Adrenal gland (tissue), 12 donors: ENCODE measurements around the gene KNG1. TPM values are rescaled to one million over a fixed set of nuclear protein-coding genes. Genes with fewer than 3 reads are reported as not detected.

Experiments
- DNase-seq, 7 donors: peaks; one replicate each; pipeline ENCODE4 v3.0.0-alpha.2; 2019 to 2020
- H3K27ac ChIP-seq, 5 donors: fragments of 200-600 bp; sonication (generic) in 4 of 5; 1 replicate in 3 of 5; 2 replicates in 2 of 5; pipeline versions ENCODE4 v1.5.1 to v1.8.0; 2016 to 2020; ENCODE audit warnings: mild to moderate bottlenecking in 1 of 5
- H3K27me3 ChIP-seq: fragments of 200-600 bp; 2 replicates; pipeline ENCODE4 v1.8.0; 2021
- H3K36me3 ChIP-seq, 2 donors: fragments of 200-600 bp; replicated peaks in 1 of 2; 1 replicate in 1 of 2; 2 replicates in 1 of 2; pipeline versions ENCODE4 v1.5.1 to v1.8.0; 2018 to 2022
- H3K4me1 ChIP-seq, 2 donors: fragments of 200-600 bp; replicated peaks in 1 of 2; 1 replicate in 1 of 2; 2 replicates in 1 of 2; pipeline versions ENCODE4 v1.5.1 to v1.8.0; 2018 to 2021
- H3K4me3 ChIP-seq, 4 donors: fragments of 200-600 bp; sonication (generic) in 3 of 4; one replicate each; pipeline ENCODE4 v1.5.1; 2016 to 2018
- H3K9me3 ChIP-seq, 3 donors: fragments of 200-600 bp; sonication (generic) in 1 of 3; replicated peaks in 1 of 3; 1 replicate in 2 of 3; 2 replicates in 1 of 3; pipeline versions ENCODE4 v1.5.1 to v1.8.0; 2016 to 2021
- POLR2A ChIP-seq, 2 donors: fragments of 450-650 bp; IDR thresholded peaks; one replicate each; pipeline ENCODE4 v1.6.1; 2017; ENCODE audit warnings: antibody characterized with exemption in 2 of 2, mild to moderate bottlenecking in 2 of 2, moderate library complexity in 1 of 2
- WGBS, 4 donors: extraction: QIAGEN DNeasy Blood & Tissue Kit in 2 of 4; methylation state at CpG; one replicate each; pipeline versions ENCODE4 v1.1.5 to v1.1.7; 2013 to 2017; 5-methylcytosine and 5-hydroxymethylcytosine counted together
- intact Hi-C, 2 donors: fragments of 100-400 bp; cut with DNase I; formaldehyde crosslinking; loops; one replicate each; pipeline versions ENCODE4 v1.14.1 to v1.15.0; 2022 to 2023
- polyA plus RNA-seq, 3 donors: library from polyadenylated mRNA; stranded (reverse); fragments of 200-250 nt in 2 of 3; fragments of 350-450 nt in 1 of 3; fragmentation: Illumina TruSeq in 1 of 3; extraction: RNeasy Lipid Tissue Mini Kit (QIAGEN cat#74804) in 1 of 3; gene quantifications; one replicate each; pipeline ENCODE4 v1.2.3, GENCODE V29; 2013 to 2014
- total RNA-seq, 9 donors: library from RNA; depleted of rRNA in 4 of 9; stranded (reverse); fragments of >200 nt in 4 of 9; fragments of 120-200 nt in 1 of 9; fragmentation: NEBNext Ultra II Directional in 1 of 9; extraction: Animal tissue kit (Norgen Biotek cat#: 25700) in 1 of 9; gene quantifications; one replicate each; pipeline versions ENCODE4 v1.1.0 to v1.2.4, GENCODE V29; 2013 to 2023
- TF ChIP-seq, protein P1 (sequence below), 6 experiments: fragments of 450-650 bp in 4 of 6; fragments of 200-600 bp in 2 of 6; sonication (generic) in 1 of 6; IDR thresholded peaks; 1 replicate in 5 of 6; 2 replicates in 1 of 6; pipeline versions ENCODE4 v1.5.1 to v1.8.0; 2016 to 2021; ENCODE audit warnings: antibody characterized with exemption in 6 of 6, mild to moderate bottlenecking in 2 of 6, moderate library complexity in 1 of 6
- donor health status: healthy with polysubstance abuse.
- donor health status: Bipolar disorder and iron deficiency.
- donor health status: DM: yes; HTN: yes; CAD: no.
- donor health status: DM: no; HTN: no; CAD: no.
- donor health status: DM: no; HTN: no; CAD: no.
- donor health status: DM: yes; HTN: yes; CAD: no.

Gene KNG1
- total and polyA plus RNA-seq, 12 donors: 0.16 to 0.38 (median 0.26) TPM; not detected in 8

DNA sequence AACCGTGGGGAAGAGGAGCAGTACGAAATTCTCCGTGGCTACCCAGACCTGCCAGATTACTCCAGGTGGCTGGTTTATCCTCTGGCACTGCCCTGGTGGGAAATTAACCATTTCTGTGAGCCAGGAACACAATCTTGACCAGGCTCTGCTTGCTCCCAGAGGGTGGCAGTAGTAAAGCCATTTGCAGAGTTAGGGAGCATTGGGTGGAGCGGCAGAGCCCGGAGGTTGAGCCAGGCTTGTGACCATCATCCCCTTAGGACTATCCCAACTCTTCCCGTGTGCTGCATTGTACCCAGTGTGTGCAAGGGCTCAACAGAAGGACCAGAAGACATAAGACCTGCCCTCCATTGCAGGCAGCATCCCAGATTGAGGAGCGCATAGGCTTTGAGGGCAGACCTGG is 5.3 kb downstream of the KNG1 start:
- TF ChIP-seq, protein P1, sequence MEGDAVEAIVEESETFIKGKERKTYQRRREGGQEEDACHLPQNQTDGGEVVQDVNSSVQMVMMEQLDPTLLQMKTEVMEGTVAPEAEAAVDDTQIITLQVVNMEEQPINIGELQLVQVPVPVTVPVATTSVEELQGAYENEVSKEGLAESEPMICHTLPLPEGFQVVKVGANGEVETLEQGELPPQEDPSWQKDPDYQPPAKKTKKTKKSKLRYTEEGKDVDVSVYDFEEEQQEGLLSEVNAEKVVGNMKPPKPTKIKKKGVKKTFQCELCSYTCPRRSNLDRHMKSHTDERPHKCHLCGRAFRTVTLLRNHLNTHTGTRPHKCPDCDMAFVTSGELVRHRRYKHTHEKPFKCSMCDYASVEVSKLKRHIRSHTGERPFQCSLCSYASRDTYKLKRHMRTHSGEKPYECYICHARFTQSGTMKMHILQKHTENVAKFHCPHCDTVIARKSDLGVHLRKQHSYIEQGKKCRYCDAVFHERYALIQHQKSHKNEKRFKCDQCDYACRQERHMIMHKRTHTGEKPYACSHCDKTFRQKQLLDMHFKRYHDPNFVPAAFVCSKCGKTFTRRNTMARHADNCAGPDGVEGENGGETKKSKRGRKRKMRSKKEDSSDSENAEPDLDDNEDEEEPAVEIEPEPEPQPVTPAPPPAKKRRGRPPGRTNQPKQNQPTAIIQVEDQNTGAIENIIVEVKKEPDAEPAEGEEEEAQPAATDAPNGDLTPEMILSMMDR (IDR thresholded peaks at IDR 0.05): no peak
- TF ChIP-seq POLR2A (IDR thresholded peaks at IDR 0.05): no peak
- Histone ChIP-seq H3K36me3 (no peaks in the 10 kb centered on the region), H3K4me1 (no peaks in the 10 kb centered on the region), H3K27ac (no peak overlapping the region), H3K4me3 (no peak overlapping the region), H3K9me3 (no peaks in the 10 kb centered on the region), H3K27me3 (no peaks in the 10 kb centered on the region)
- WGBS, 4 donors: 36 to 57% (median 51%) methylated on average over 7 of the region's 7 CpGs
- DNase-seq: no peak
- intact Hi-C loops: no loop called here

GRCh38 chr3:186724911-186725310 is 7.8 kb downstream of the KNG1 start:
- no peak for DNase-seq
- Histone ChIP-seq H3K36me3 (no peaks in the 10 kb centered on the region), H3K27me3 (peaks cover 9% of the 10 kb centered on the region), H3K4me1 (no peaks in the 10 kb centered on the region), H3K27ac (no peak overlapping the region), H3K4me3 (no peak overlapping the region), H3K9me3 (no peaks in the 10 kb centered on the region)
- intact Hi-C loops: no loop called here
- WGBS, 4 donors: 82 to 83% (median 83%) methylated on average over 11 to 12 of the region's 12 CpGs
- TF ChIP-seq, protein P1 (IDR thresholded peaks at IDR 0.05): no peak
- no peak for TF ChIP-seq POLR2A (IDR thresholded peaks at IDR 0.05)

GRCh38 chr3:186732169-186732766 is 15.1 kb downstream of the KNG1 start:
- Histone ChIP-seq H3K27ac (no peak overlapping the region), H3K4me3 (no peak overlapping the region), H3K27me3 (peaks cover 9% of the 10 kb centered on the region), H3K4me1 (no peaks in the 10 kb centered on the region), H3K36me3 (no peaks in the 10 kb centered on the region), H3K9me3 (no peaks in the 10 kb centered on the region)
- TF ChIP-seq POLR2A (IDR thresholded peaks at IDR 0.05): no peak
- TF ChIP-seq, protein P1 (IDR thresholded peaks at IDR 0.05): no peak
- 82 to 89% (median 86%) methylated on average over 4 of the region's 4 CpGs for WGBS, 4 donors
- intact Hi-C loops: no loop called here
- DNase-seq: no peak

DNA sequence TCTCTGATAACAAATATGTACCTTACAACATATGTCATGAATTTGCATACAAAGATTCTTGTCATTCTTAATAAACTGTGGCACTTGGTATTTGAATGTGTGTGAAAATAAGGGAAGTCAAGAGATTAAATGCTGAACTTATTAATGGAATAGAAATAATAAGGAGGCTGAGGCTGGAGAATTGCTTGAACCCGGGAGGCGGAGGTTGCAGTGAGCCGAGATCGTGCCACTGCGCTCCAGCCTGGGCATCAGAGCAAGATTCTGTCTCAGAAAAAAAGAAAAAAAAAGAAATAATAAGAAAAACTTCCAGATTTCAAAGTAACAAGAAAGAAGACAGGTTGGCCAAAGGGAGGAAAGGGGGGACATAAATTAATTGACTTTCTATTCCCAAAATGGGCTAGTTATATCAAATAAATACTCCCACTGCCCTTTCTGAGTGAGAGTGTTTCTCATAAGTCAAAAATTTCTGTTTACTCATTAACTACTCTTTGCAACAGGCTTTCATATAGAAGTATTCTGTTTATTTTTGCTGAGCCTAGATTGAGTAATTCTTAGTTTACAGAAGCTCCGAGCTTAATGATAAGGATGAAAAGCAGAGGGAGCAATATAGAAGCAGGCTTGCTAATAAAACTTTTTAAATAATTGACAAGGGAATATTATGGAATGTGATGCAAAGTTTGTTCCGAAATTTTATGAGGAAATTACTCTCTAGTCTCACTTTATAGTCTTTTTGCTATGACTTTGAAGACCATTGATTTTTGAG is 25.6 kb downstream of the KNG1 start:
- no peak overlapping the region for H3K27ac ChIP-seq
- no peak for DNase-seq
- no peaks in the 10 kb centered on the region for H3K27me3 ChIP-seq
- WGBS, 4 donors: 75 to 86% (median 82%) methylated on average over 7 of the region's 7 CpGs
- TF ChIP-seq, protein P1 (IDR thresholded peaks at IDR 0.05): no peak
- no peak for TF ChIP-seq POLR2A (IDR thresholded peaks at IDR 0.05)
- no peaks in the 10 kb centered on the region for H3K4me1 ChIP-seq
- H3K36me3 ChIP-seq: no peaks in the 10 kb centered on the region
- H3K4me3 ChIP-seq: no peak overlapping the region
- intact Hi-C loops: no loop called here
- H3K9me3 ChIP-seq: no peaks in the 10 kb centered on the region
